Choroid plexus epithelial cell (primary cell): Measurements from ENCODE around the gene APBB2.

Experiments used
- DNase-seq: peaks from one replicate; pipeline ENCODE4 v3.0.0-alpha.2; 2010; ENCODE audit warnings: low read depth
- H3K4me3 ChIP-seq: 2 replicates; pipeline ENCODE4 v1.5.1; 2011; ENCODE audit warnings: low read depth, mild to moderate bottlenecking, control low read depth, low read length, moderate library complexity
- CTCF ChIP-seq: conservative IDR thresholded peaks from 2 replicates; pipeline ENCODE4 v1.5.1; 2011; ENCODE audit warnings: low read depth, mild to moderate bottlenecking, control low read depth, inconsistent platforms, low read length, moderate library complexity

APBB2 gene

GRCh38 chr4:40875507-40876150, 338.7 kb downstream of the APBB2 start:
- TF ChIP-seq CTCF: no peak
- no peak for DNase-seq
- no peak overlapping the region for H3K4me3 ChIP-seq

GRCh38 chr4:40874901-40875300, 339.4 kb downstream of the APBB2 start:
- no peak for TF ChIP-seq CTCF
- H3K4me3 ChIP-seq: no peak overlapping the region
- DNase-seq: no peak

GRCh38 chr4:40874331-40874730, 340.0 kb downstream of the APBB2 start:
- DNase-seq: no peak
- no peak for TF ChIP-seq CTCF
- no peak overlapping the region for H3K4me3 ChIP-seq

- TF ChIP-seq CTCF: no peak
- no peak overlapping the region for H3K4me3 ChIP-seq
- DNase-seq: no peak
Measured at GRCh38 chr4:40871695-40872250, 342.6 kb downstream of the APBB2 start.

- no peak overlapping the region for H3K4me3 ChIP-seq
- DNase-seq: no peak
- TF ChIP-seq CTCF: no peak
Measured at GRCh38 chr4:40870150-40870549, 344.2 kb downstream of the APBB2 start.

GRCh38 chr4:40865696-40866095, 348.6 kb downstream of the APBB2 start:
- H3K4me3 ChIP-seq: no peak overlapping the region
- DNase-seq: peak; percentile 12
- no peak for TF ChIP-seq CTCF

- H3K4me3 ChIP-seq: no peak overlapping the region
- DNase-seq: no peak
- TF ChIP-seq CTCF: no peak
Measured at GRCh38 chr4:40864531-40864930, 349.8 kb downstream of the APBB2 start.
